Mucosa of gallbladder (tissue), 1 donor: ENCODE data around the gene CP. TPM values are rescaled to one million over a fixed set of nuclear protein-coding genes. Genes with fewer than 3 reads are reported as not detected.
"Not testable (repeated sequence)": the region's sequence is repeated elsewhere in the genome, so short reads cannot be mapped to it uniquely, and the experiment has no call there.

ENCODE experiments used
- DNase-seq: peaks from one replicate; pipeline ENCODE4 v3.0.0-alpha.2; 2020; ENCODE audit warnings: low spot score
- total RNA-seq: library from RNA; stranded (reverse); gene quantifications from one replicate; pipeline ENCODE4 v1.2.1, GENCODE V29; 2021
- donor health status: DM: no; HTN: no; CAD: no.

CP gene
- total RNA-seq, 1 donor from 2014 or later, result 2.0 TPM

- no peak for DNase-seq
Measured at GRCh38 chr3:149227591-149228268, 6.1 kb upstream of the CP start.

GRCh38 chr3:149226776-149227175 lies 5.1 kb upstream of the CP start:
- no peak for DNase-seq

GRCh38 chr3:149224736-149225594 lies 3.3 kb upstream of the CP start:
- no peak for DNase-seq

- DNase-seq, result no peak
Measured at GRCh38 chr3:149223461-149223820, 1.8 kb upstream of the CP start.

GRCh38 chr3:149219380-149220121 lies 2.1 kb downstream of the CP start:
- not testable (repeated sequence) for DNase-seq

GRCh38 chr3:149217347-149217746 lies 4.3 kb downstream of the CP start:
- DNase-seq, result no peak

- no peak for DNase-seq
Measured at GRCh38 chr3:149216193-149216869, 5.3 kb downstream of the CP start.

GRCh38 chr3:149215515-149215914 lies 6.1 kb downstream of the CP start:
- no peak for DNase-seq

GRCh38 chr3:149214702-149215101 lies 6.9 kb downstream of the CP start:
- peak; percentile 23 for DNase-seq

GRCh38 chr3:149212386-149212785 lies 9.2 kb downstream of the CP start:
- no peak for DNase-seq

GRCh38 chr3:149209431-149209830 lies 12.2 kb downstream of the CP start:
- DNase-seq, result no peak

- no peak for DNase-seq
Measured at GRCh38 chr3:149207475-149207874, 14.2 kb downstream of the CP start.

- DNase-seq, result no peak
Measured at GRCh38 chr3:149204390-149204991, 17.1 kb downstream of the CP start.

GRCh38 chr3:149203758-149204157 lies 17.9 kb downstream of the CP start:
- no peak for DNase-seq

GRCh38 chr3:149199474-149199873 lies 22.2 kb downstream of the CP start:
- DNase-seq, result no peak

- no peak for DNase-seq
Measured at GRCh38 chr3:149198611-149199010, 23.0 kb downstream of the CP start.

- no peak for DNase-seq
Measured at GRCh38 chr3:149197669-149198068, 24.0 kb downstream of the CP start.

- DNase-seq, result not testable (repeated sequence)
Measured at GRCh38 chr3:149196805-149197592, 24.6 kb downstream of the CP start.

GRCh38 chr3:149195221-149195620 lies 26.4 kb downstream of the CP start:
- no peak for DNase-seq

GRCh38 chr3:149188494-149188893 lies 33.1 kb downstream of the CP start:
- DNase-seq, result no peak

GRCh38 chr3:149186721-149187120 lies 34.9 kb downstream of the CP start:
- no peak for DNase-seq
